A673 (cell line): ENCODE results near the gene GMPR. TPM values are rescaled to one million over a fixed set of nuclear protein-coding genes. Genes with fewer than 3 reads are reported as not detected.

Source experiments
- BruUV-seq: library from RNA; stranded (reverse); fragments of 400-500 nt; replicated peaks from 2 replicates; lab custom pipeline; 2021; lab: Mats Ljungman, UMichigan
- CTCF ChIA-PET: fragments of 300-600 bp; sonication (Branson Sonifier 250); formaldehyde crosslinking; loops from one replicate; lab custom pipeline; 2022; ENCODE audit warnings: antibody characterized with exemption; lab: Charles Lee
- POLR2A ChIA-PET: fragments of 300-600 bp; sonication (Branson Sonifier 250); formaldehyde crosslinking; loops from one replicate; lab custom pipeline; 2022; ENCODE audit warnings: antibody characterized with exemption; ENCODE audit not compliant: low non-redundant PET; lab: Charles Lee
- DNase-seq: peaks from one replicate; pipeline ENCODE4 v3.0.0-alpha.2; 2015; ENCODE audit warnings: low spot score
- H3K27ac ChIP-seq: fragments of 200-600 bp; sonication (generic); 2 replicates; pipeline ENCODE4 v1.5.1; 2016; ENCODE audit warnings: mixed run types, low read depth, mild to moderate bottlenecking, mixed read lengths, antibody characterized with exemption, low read length; ENCODE audit not compliant: poor library complexity, severe bottlenecking
- H3K27me3 ChIP-seq: fragments of 200-600 bp; sonication (generic); replicated peaks from 2 replicates; pipeline ENCODE4 v1.6.1; 2017; ENCODE audit warnings: mixed run types, low read depth, mild to moderate bottlenecking, mixed read lengths, antibody characterized with exemption, low read length; ENCODE audit not compliant: insufficient read depth, poor library complexity
- H3K36me3 ChIP-seq: fragments of 200-600 bp; sonication (generic); 2 replicates; pipeline ENCODE4 v1.6.1; 2016; ENCODE audit warnings: mixed run types, mild to moderate bottlenecking, mixed read lengths, antibody characterized with exemption, low read length; ENCODE audit not compliant: insufficient read depth, poor library complexity, severe bottlenecking
- H3K4me1 ChIP-seq: fragments of 200-600 bp; sonication (generic); 2 replicates; pipeline ENCODE4 v1.6.1; 2017; ENCODE audit warnings: mixed run types, mild to moderate bottlenecking, mixed read lengths, antibody characterized with exemption, low read length; ENCODE audit not compliant: insufficient read depth, poor library complexity, severe bottlenecking
- H3K4me3 ChIP-seq: fragments of 200-600 bp; sonication (generic); 2 replicates; pipeline ENCODE4 v1.5.1; 2016; ENCODE audit warnings: low read depth, mixed run types, mild to moderate bottlenecking, mixed read lengths, low read length; ENCODE audit not compliant: poor library complexity, severe bottlenecking
- H3K9me3 ChIP-seq: fragments of 200-600 bp; sonication (generic); 2 replicates; pipeline ENCODE4 v1.6.1; 2016; ENCODE audit warnings: mixed run types, low read depth, mild to moderate bottlenecking, mixed read lengths, antibody characterized with exemption, low read length; ENCODE audit not compliant: poor library complexity, severe bottlenecking
- EZH2 ChIP-seq: fragments of 200-600 bp; sonication (generic); IDR thresholded peaks from 2 replicates; pipeline ENCODE4 v1.6.1; 2017; ENCODE audit warnings: borderline replicate concordance, low read depth, mild to moderate bottlenecking, mixed read lengths, antibody characterized with exemption, low read length; ENCODE audit not compliant: poor library complexity, severe bottlenecking
- intact Hi-C: fragments of 100-400 bp; cut with micrococcal nuclease; formaldehyde crosslinking; loops from one replicate; pipeline ENCODE4 v1.10.0; 2022; ENCODE audit not compliant: unreplicated experiment
- total RNA-seq: library from RNA; stranded (reverse); gene quantifications from 2 replicates; pipeline ENCODE4 v1.2.3, GENCODE V29; 2021
- TF ChIP-seq, protein P1 (sequence below): fragments of 300-800, 200-600 bp; sonication (generic); conservative IDR thresholded peaks from 2 replicates; pipeline ENCODE4 v1.5.1; 2017; ENCODE audit warnings: low read depth, mild to moderate bottlenecking, antibody characterized with exemption, low read length, moderate library complexity, mixed read lengths

Gene GMPR
- total RNA-seq, 1 experiment from 2014 or later, result 0.32 TPM

DNA sequence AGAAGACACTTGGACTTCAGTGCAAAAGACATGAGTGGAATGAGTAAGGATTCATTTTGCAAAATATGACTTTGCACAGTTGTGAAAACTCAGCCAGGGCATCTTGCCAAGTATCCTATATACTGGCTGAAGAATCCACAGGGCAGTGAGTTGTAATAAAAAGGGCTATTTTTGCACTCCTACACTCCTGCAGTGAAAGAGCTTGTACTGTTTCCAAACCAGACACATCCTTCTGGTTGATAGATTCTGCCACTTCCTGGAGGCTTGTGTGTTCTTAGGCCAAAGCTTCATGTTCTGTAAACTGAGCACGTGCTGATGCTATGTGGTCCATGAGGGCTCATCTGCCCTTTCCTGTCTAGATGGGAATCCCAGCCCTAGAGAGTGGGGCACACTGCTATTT lies 34.9 kb downstream of the GMPR start:
- POLR2A ChIA-PET, result no interaction called here
- Histone ChIP-seq H3K4me1 (peaks cover 8% of the 10 kb centered on the region), H3K9me3 (no peaks in the 10 kb centered on the region), H3K27me3 (no peaks in the 10 kb centered on the region), H3K27ac (no peak overlapping the region), H3K4me3 (no peak overlapping the region), H3K36me3 (no peaks in the 10 kb centered on the region)
- no TSS peak for BruUV-seq
- intact Hi-C loops, result no loop called here
- CTCF ChIA-PET, result no interaction called here
- DNase-seq, result no peak
- TF ChIP-seq, protein P1, sequence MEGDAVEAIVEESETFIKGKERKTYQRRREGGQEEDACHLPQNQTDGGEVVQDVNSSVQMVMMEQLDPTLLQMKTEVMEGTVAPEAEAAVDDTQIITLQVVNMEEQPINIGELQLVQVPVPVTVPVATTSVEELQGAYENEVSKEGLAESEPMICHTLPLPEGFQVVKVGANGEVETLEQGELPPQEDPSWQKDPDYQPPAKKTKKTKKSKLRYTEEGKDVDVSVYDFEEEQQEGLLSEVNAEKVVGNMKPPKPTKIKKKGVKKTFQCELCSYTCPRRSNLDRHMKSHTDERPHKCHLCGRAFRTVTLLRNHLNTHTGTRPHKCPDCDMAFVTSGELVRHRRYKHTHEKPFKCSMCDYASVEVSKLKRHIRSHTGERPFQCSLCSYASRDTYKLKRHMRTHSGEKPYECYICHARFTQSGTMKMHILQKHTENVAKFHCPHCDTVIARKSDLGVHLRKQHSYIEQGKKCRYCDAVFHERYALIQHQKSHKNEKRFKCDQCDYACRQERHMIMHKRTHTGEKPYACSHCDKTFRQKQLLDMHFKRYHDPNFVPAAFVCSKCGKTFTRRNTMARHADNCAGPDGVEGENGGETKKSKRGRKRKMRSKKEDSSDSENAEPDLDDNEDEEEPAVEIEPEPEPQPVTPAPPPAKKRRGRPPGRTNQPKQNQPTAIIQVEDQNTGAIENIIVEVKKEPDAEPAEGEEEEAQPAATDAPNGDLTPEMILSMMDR, result no peak
- no peak for TF ChIP-seq EZH2

DNA sequence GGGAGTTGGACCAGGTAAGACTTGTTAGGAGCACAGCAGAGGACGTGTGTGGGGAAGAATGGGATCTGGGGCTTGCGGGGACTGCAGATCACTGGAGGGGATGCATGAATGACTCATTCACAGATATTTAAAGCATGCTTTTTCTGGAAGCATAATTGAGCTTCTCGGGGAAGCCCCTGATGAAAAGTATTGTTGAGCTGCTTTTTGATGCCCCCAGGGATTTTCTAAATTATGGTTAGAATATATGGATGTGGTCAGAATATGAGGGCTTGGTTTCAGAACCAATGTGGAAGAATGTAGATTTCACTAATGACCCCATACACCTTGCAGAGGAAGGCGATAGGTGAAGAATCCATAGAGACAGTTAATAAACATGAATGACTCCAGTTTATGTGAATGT lies 36.1 kb downstream of the GMPR start:
- POLR2A ChIA-PET, result no interaction called here
- no peak for TF ChIP-seq EZH2
- TF ChIP-seq, protein P1, result no peak
- CTCF ChIA-PET, result no interaction called here
- no peak for DNase-seq
- no peaks in the 10 kb centered on the region for H3K36me3 ChIP-seq
- BruUV-seq, result no TSS peak
- no peak overlapping the region for H3K4me3 ChIP-seq
- H3K27me3 ChIP-seq, result no peaks in the 10 kb centered on the region
- H3K4me1 ChIP-seq, result peaks cover 8% of the 10 kb centered on the region
- no peak overlapping the region for H3K27ac ChIP-seq
- no peaks in the 10 kb centered on the region for H3K9me3 ChIP-seq
- intact Hi-C loops, result no loop called here

DNA sequence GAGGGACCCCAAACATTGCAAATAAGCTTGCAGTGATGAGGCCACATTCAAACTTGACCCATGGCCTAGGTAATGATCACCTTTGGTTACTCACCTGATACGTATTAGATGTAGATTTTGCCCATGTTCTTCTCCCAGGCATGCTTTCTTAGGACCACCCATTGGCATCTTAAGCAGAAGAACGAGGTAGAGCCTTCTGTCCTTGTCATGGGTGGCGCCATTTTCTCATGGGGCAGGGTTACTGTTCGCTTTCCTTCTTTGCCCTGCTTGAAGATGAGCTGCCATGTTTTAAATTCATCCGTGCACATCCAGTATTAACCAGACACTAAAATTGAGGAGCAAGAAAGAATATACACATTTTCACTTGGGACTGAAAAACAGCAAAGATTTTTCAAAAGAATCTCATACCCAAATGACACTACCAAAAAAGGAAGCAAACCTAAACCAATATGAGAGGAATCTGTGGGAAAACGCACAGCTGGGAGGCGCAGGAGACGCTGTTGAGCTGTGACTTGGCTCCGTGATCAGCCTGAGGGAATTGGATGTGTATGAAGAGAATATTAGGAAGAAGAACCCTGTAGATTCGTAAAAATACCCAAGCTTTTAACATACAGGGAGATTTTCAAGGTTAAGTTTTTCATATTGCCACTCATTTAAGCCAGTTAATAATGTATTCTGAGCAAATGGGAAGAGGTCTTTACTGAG lies 36.6 kb downstream of the GMPR start:
- BruUV-seq, result no TSS peak
- ChIA-PET POLR2A (interaction anchor here (0.6 kb wide), 1 partner anchor 9 kb away, joined by 5 read pairs; no protein-coding TSS in a partner anchor), CTCF (no interaction called here)
- H3K27me3 ChIP-seq, result no peaks in the 10 kb centered on the region
- TF ChIP-seq, protein P1, result no peak
- no peak for TF ChIP-seq EZH2
- H3K4me1 ChIP-seq, result peaks cover 8% of the 10 kb centered on the region
- H3K36me3 ChIP-seq, result no peaks in the 10 kb centered on the region
- intact Hi-C loops, result no loop called here
- no peak overlapping the region for H3K27ac ChIP-seq
- DNase-seq, result no peak
- H3K9me3 ChIP-seq, result no peaks in the 10 kb centered on the region
- no peak overlapping the region for H3K4me3 ChIP-seq
